GOT3 (cell line): ENCODE data around the gene TEDC1.

Source experiments
- DNase-seq: peaks from one replicate; lab custom pipeline; 2025; ENCODE audit warnings: mixed read lengths; lab: John Stamatoyannopoulos, UW

Gene TEDC1

GRCh38 chr14:105525861-105526775 is 35.1 kb downstream of the TEDC1 start, which contains the start of gene TMEM121:
Gene TMEM121 (plus strand): TSS chr14:105526583. CDS start chr14:105528835, 2,252 bp downstream.
- DNase-seq: no peak

DNA sequence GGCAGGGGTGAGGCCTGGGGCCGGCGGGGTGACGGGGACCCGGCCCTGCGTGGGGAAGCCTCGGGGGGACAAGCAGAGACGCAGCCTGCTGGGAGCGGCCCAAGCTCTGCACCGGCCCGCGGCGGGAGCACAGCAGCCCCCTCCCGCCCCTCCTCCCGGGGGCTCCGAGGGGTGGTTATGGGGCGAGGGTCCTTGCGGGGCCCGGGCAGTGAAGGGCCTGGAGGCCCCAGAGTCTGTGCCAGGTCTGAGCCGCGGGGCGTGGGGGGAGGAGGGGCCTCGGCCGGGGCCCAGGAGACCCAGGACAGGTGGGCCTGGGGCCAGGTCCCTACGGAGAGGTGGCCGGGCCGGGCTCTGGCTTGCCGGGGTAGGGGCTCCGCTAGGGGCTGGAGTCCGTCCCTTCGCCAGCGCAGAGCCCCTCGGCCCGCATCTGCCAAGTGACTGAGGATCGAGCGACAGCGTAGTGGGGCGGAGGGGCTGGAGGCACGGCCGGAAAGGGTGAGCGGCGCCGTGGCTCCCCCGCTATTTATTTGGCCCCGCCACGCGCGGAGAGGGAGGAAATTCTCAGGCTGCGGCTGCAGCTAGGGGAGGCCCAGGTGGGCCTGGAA is 35.8 kb downstream of the TEDC1 start:
- DNase-seq: no peak

DNA sequence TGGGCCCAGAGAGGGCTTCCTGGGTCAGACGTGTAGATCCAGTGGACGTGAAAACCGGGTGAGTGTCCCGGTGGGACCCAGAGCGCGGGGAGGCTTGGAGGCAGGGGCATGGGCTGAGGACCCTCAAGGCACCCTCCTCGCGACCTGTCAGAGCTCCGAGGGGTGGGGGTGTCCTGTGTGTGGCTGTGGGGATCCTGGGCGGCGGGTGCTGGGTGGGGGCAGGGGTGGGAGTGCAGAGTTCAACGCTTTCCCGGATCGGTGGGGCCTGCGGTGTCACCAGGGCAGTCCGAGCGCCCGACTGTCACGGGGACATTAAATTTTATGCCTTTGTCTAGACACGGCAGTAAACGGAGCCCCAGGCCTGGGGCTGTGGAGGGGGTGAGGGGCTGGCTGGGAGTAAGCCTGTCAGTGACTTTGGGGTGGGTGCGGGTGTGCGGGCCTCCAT is 36.4 kb downstream of the TEDC1 start:
- no peak for DNase-seq

- DNase-seq: peak; percentile 12
These were observed 37.0 kb downstream of the TEDC1 start for GRCh38 chr14:105527826-105528585.

DNA sequence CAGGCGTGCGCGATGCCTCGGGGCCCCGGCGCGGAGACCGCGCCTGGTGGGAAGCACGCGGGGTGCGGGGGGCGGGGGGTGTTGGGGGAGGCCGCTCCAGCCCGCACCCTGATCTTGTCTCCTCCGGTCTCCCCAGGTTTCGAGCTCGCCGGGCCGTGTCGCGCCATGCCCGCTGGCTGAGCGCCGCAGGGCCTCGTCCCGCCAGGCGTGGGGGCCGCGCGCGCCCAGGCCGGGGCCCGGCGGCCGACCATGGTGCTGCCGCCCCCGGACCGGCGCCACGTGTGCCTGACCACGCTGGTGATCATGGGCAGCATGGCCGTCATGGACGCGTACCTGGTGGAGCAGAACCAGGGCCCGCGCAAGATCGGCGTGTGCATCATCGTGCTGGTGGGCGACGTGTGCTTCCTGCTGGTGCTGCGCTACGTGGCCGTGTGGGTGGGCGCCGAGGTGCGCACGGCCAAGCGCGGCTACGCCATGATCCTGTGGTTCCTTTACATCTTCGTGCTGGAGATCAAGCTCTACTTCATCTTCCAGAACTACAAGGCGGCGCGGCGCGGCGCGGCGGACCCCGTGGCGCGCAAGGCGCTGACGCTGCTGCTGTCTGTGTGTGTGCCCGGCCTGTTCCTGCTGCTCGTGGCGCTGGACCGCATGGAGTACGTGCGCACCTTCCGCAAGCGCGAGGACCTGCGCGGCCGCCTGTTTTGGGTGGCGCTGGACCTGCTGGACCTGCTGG is 37.7 kb downstream of the TEDC1 start:
- DNase-seq: no peak

- no peak for DNase-seq
These were observed 38.2 kb downstream of the TEDC1 start for GRCh38 chr14:105529319-105529568.

DNA sequence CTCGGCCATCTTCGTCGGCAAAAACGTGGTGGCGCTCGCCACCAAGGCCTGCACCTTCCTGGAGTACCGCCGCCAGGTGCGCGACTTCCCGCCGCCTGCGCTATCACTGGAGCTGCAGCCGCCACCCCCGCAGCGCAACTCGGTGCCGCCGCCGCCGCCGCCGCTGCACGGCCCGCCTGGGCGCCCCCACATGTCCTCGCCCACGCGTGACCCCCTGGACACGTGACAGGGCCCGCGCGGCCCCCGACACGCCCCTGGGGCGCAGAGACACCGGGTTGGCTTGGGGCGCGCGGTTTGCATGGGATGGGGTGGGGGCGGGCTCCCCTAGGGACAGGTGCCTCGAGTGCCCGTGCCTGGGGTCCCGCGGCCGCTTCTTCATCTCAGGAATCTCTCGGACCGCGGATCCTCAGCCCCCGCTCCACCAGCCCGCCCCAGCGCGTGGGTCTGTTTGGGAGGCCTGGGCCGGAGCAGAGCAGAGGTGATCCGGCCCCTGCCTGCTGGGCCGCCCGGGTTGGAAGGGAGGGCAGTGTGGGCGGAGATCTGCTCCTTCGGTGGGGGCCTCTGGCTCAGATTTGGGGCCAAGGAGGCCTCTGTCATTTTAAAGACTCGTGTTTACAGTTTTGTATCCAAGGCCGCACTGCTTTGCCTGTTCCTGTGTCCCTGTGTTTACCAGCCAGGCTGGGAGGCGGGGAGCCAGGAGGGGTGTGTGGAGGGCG is 38.7 kb downstream of the TEDC1 start:
- no peak for DNase-seq

- no peak for DNase-seq
These were observed 39.4 kb downstream of the TEDC1 start for GRCh38 chr14:105530285-105531087.

DNA sequence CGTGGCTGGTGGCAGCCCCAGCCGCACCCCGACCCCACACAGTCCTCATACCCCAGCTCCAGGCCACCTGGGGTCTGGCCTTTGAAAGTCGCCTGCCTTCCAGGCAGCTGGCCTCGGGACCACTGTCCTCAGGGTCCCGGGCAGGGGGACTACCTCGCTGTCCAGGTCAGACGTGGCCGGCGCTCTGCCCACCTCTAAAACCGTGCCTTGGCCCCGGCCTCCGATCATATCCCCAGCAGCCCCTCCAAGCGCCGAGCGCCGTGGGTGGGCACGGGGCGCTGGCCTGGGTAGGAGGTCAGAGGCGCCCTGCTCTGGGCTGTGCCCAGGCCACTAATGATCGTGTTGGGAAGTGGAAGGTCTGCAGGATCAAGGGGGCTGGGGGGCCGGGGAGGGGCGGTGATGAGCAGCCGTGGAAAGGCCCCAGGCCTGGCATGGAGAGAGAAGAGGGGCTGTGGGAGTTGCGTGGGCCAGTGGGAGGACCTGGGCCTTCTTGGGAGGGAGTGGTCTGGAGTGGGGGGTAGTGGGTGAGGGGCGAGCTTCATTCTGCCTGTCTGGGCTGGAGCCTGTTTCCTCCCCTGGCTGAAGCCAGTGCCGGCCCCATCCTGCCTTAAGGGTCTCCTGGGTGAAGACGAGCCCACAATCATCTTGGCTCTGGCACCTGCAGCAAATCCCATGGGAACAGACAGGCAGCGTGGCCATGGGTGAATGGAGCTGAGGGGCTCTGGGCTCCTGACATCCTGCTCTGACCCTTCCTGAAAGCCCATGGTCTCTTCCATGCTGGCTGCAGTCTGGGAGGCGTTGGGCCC is 40.2 kb downstream of the TEDC1 start:
- DNase-seq: no peak

DNA sequence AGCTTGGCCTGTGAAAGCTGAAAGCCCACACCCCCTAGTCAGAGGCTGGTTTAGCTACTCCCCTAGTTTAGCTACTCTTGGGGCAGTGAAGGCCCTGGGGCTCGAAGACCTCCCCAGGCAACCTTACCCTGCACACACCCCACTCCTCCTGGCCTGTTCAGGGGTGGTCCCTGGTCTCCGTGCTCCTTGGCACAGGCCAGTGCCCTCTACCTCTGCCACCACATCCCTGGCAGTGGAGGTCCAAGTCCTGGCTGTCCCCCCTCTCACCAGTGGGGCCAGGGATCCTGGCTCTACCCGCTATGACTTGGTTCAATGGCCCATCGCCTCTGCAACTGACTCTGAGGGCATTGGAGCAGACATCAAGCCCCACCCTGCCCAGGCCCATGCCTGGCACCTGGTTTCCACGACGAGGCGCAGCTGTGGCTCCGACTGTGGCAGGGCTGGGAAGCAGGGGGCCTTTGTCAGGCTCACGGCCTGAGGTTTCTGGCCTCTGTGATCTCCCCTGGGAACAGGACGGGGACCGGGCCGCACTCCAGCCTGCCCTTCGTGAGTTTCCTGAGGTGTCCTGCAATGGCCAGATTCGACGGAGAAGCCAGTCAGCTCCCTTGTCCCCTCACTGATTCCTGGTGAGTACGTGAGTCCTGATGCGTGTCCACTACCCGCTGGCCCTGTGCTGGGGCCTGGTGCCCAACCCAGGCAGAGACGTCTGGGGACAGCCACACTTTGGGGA is 41.0 kb downstream of the TEDC1 start:
- DNase-seq: no peak

GRCh38 chr14:105532735-105533141 is 41.7 kb downstream of the TEDC1 start:
- DNase-seq: no peak

DNA sequence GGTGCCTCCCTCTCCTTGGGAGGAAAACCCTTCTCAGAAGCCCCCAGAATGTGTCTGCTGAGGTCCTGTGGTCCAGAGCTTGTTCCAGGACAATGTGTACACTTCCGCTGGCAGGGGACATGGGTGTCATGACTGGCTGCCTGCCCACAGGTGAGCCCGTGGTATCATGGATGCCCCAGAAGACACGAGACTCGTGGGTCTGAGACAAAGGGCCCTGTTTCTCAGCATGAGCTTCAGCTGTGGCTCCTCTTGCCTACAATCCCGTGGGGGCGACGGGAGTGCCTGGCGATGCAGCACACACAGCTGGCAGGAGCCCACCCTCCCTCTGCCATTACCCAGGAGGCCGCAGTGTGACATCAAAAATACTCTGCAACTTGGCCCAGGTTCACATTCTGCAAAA is 42.3 kb downstream of the TEDC1 start:
- no peak for DNase-seq

- no peak for DNase-seq
These were observed 42.9 kb downstream of the TEDC1 start for GRCh38 chr14:105533811-105534498.

GRCh38 chr14:105534586-105534985 is 43.5 kb downstream of the TEDC1 start:
- DNase-seq: no peak

DNA sequence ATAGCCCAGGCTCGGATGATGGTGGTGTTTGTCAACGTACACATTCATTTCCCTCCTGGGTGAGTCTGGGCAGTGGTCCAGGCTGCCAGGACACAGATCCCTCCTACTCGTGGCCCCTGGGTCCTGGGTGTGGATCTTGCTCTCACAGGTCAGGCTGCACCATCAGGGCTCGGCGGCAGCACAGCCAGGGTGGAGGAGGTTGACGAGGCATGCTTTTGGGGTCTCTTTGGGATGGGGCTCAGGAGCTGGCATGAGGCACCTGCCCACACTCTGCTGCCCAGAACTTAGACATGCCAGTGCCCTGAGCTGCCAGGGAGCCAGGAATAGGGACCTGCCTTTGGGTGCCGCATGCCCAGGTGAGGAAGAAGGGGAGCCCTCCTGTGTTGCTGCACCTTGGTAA is 45.0 kb downstream of the TEDC1 start:
- DNase-seq: no peak

DNA sequence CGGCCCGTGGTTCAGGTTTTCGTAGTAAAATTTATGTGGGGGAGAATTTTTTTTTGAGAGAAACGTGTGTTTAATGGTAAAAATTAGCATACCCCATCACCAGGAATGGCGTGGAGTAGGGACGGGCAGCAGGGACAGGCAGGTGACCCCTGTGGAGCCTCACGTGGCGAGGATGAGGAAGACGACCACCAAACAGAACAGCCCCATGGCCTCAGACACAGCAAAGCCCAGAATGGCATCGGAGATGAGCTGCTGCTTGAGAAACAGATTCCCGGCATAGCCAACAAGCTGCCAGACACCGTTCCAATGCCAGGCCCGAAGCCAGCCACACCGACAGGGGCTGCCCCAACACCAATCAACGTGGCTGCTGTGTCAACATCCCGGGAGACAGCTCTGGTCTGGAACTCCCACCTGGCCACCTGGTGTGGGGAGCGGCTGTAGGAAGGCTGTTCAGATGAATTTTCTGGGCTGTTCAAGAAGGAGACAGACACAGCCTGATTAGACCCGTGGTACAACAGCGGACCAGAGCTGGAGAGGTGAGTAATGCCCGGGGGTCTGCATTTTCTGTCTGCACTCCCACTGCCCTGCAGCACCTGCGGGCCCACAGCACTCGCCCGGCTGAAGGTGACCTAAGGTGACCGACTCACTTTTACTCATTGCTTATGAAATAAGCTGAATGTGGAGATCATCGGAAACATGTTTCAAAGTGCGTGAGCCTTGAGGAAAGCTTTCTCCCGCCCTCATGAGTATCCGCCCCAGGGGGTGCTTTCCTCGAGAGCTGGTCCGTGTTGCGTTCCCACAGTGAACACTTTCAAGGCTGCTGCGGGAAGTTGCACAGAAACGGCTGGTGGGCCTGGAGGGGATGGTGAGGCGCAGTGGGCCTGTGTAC is 45.9 kb downstream of the TEDC1 start:
- DNase-seq: no peak
